ENCODE data around the gene SLC17A5. TPM values are rescaled to one million over a fixed set of nuclear protein-coding genes. Genes with fewer than 3 reads are reported as not detected.

The SLC17A5 gene
- total RNA-seq, 1 donor from 2014 or later: 13.7 TPM

DNA sequence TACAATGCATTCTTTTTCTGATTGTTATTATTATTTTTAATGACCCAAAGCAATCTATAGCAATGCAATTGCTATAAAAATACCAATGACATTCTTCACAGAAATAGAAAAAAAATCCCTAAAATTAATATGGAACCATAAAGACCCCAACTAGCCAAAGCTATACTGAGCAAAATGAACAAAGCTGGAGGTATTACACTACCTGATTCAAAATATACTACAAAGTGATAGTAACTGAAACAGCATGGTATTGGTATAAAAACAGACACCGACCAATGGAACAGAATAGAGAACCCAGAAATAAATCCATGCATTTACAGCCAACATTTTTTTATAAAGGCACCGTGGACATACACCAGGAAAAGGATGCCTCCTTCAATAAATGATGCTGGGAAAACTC is 72.5 kb downstream of the SLC17A5 start:
- H3K4me1 ChIP-seq: peaks cover 27% of the 10 kb centered on the region
- no peaks in the 10 kb centered on the region for H3K27me3 ChIP-seq
- H3F3A ChIP-seq (ENCODE audit: low read depth): peaks cover 33% of the 10 kb centered on the region
- DNase-seq (ENCODE audit: low spot score): no peak
- H3K4me3 Mint-ChIP-seq: no peak overlapping the region
- H3K36me3 Mint-ChIP-seq: no peaks in the 10 kb centered on the region
- H3K4me3 ChIP-seq: no peak overlapping the region
- H3K79me2 ChIP-seq (ENCODE audit: low read depth): no peaks in the 10 kb centered on the region
- H3K9me3 ChIP-seq (ENCODE audit: low read depth): no peaks in the 10 kb centered on the region
- no peak overlapping the region for H3K9ac ChIP-seq
- no peak overlapping the region for H2AFZ ChIP-seq (replicated peaks)
- peaks cover 51% of the 10 kb centered on the region for H3K4me1 Mint-ChIP-seq
- TF ChIP-seq EZH2phosphoT487 (IDR thresholded peaks at IDR 0.05): no peak
- TF ChIP-seq EZH2 (IDR thresholded peaks at IDR 0.05): no peak
- TF ChIP-seq, protein P1, sequence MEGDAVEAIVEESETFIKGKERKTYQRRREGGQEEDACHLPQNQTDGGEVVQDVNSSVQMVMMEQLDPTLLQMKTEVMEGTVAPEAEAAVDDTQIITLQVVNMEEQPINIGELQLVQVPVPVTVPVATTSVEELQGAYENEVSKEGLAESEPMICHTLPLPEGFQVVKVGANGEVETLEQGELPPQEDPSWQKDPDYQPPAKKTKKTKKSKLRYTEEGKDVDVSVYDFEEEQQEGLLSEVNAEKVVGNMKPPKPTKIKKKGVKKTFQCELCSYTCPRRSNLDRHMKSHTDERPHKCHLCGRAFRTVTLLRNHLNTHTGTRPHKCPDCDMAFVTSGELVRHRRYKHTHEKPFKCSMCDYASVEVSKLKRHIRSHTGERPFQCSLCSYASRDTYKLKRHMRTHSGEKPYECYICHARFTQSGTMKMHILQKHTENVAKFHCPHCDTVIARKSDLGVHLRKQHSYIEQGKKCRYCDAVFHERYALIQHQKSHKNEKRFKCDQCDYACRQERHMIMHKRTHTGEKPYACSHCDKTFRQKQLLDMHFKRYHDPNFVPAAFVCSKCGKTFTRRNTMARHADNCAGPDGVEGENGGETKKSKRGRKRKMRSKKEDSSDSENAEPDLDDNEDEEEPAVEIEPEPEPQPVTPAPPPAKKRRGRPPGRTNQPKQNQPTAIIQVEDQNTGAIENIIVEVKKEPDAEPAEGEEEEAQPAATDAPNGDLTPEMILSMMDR (IDR thresholded peaks at IDR 0.05): no peak
- H3K27ac ChIP-seq: peak overlapping the region; percentile 95
- no peaks in the 10 kb centered on the region for H4K20me1 ChIP-seq (ENCODE audit: low read depth)
- peak overlapping the region; percentile 100 for H3K27ac Mint-ChIP-seq
- H3K4me2 ChIP-seq: peak overlapping the region; percentile 72
- H3K9me3 Mint-ChIP-seq: peaks cover 7% of the 10 kb centered on the region
- peaks cover 9% of the 10 kb centered on the region for H3K27me3 Mint-ChIP-seq (ENCODE audit: insufficient read depth, low read depth)
- no peaks in the 10 kb centered on the region for H3K36me3 ChIP-seq

DNA sequence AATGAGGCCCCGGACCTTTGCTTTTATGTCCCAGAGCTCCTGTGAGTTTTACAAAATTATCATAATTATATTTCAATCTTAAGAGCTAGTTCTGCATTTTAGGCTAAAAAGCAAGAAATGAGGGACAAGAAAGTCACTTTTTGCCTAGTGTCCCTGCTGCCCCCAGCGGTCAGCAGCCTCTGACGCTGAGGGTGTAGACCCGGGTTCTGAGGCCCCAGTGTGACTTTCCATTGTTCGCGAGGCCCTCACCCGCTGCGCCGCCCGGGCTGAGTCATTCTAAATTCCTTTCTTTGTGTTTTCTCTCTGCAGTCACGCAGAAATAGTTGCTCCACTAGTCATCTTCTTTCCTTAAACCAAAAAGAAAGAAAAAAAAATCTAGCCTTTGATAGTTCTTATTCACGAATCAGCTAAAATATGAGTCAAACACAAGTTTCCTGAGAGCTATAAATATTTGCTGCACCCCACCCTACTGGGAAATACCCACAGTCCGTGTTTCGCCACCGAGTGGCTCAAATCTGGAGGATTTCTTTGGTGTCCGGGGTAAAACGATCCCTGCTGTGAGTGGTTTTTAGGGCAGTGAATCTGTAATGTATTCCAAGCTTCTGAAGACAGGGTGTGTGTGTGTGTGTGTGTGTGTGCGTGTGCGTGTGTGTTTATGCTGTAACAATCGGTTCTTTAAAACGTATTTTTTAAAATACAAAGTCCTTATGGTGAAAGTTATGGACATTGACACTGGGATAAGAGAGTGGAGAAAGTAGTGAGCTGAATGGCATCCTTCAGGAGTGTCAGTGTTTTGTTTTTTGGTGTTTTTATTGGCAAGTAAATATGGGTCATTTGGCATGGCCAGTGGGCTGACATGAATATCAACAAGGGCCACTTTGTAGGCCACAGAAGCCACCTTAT is 73.3 kb downstream of the SLC17A5 start:
- no peak overlapping the region for H3K9ac ChIP-seq
- Mint-ChIP-seq H3K9me3 (peaks cover 12% of the 10 kb centered on the region), H3K4me3 (peak overlapping the region; percentile 84), H3K36me3 (no peaks in the 10 kb centered on the region), H3K27me3 (ENCODE audit: insufficient read depth, low read depth) (peaks cover 12% of the 10 kb centered on the region), H3K4me1 (peaks cover 48% of the 10 kb centered on the region), H3K27ac (peak overlapping the region; percentile 100)
- H3K4me1 ChIP-seq: peaks cover 23% of the 10 kb centered on the region
- H3K27ac ChIP-seq: peak overlapping the region; percentile 95
- no peaks in the 10 kb centered on the region for H3K27me3 ChIP-seq
- no peaks in the 10 kb centered on the region for H3K9me3 ChIP-seq (ENCODE audit: low read depth)
- H3K79me2 ChIP-seq (ENCODE audit: low read depth): no peaks in the 10 kb centered on the region
- peak; percentile 94 for DNase-seq (ENCODE audit: low spot score)
- peak overlapping the region; percentile 30 for H2AFZ ChIP-seq (replicated peaks)
- H3K4me2 ChIP-seq: peak overlapping the region; percentile 72
- H3K36me3 ChIP-seq: no peaks in the 10 kb centered on the region
- peaks cover 28% of the 10 kb centered on the region for H3F3A ChIP-seq (ENCODE audit: low read depth)
- H3K4me3 ChIP-seq: peak overlapping the region; percentile 30
- H4K20me1 ChIP-seq (ENCODE audit: low read depth): no peaks in the 10 kb centered on the region
- TF ChIP-seq, protein P1 (IDR thresholded peaks at IDR 0.05): peak; percentile 74
- TF ChIP-seq EZH2 (IDR thresholded peaks at IDR 0.05): no peak

DNA sequence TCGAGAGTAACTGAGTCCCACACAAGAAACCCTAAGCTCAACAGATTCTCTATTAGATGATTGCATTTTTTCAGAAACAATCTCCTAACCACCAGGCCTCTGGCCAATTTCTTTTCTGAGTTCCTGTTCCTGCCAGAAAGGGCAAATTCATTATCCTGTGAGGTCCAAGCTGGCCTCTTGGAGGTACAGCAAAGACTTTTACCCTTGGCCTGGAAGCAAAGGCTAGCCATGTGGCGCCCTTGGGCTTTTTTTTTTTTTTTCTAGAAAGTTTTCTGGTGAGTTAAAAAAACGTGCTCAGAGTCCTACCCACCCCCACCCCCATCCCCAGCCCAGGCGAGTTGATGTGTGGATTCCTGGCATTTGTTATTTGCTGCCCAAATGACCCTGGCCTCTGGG is 73.9 kb downstream of the SLC17A5 start:
- Histone ChIP-seq H3K27ac (peak overlapping the region; percentile 95), H3K27me3 (no peaks in the 10 kb centered on the region), H3K4me1 (peaks cover 22% of the 10 kb centered on the region), H3K9me3 (ENCODE audit: low read depth) (no peaks in the 10 kb centered on the region), H2AFZ (replicated peaks) (no peak overlapping the region), H3F3A (ENCODE audit: low read depth) (peaks cover 24% of the 10 kb centered on the region), H3K4me2 (peak overlapping the region; percentile 72), H4K20me1 (ENCODE audit: low read depth) (no peaks in the 10 kb centered on the region), H3K9ac (no peak overlapping the region), H3K36me3 (no peaks in the 10 kb centered on the region), H3K79me2 (ENCODE audit: low read depth) (no peaks in the 10 kb centered on the region), H3K4me3 (peak overlapping the region; percentile 30)
- peaks cover 44% of the 10 kb centered on the region for H3K4me1 Mint-ChIP-seq
- H3K27ac Mint-ChIP-seq: peak overlapping the region; percentile 100
- H3K4me3 Mint-ChIP-seq: peak overlapping the region; percentile 84
- H3K9me3 Mint-ChIP-seq: peaks cover 12% of the 10 kb centered on the region
- no peaks in the 10 kb centered on the region for H3K36me3 Mint-ChIP-seq
- TF ChIP-seq EZH2 (IDR thresholded peaks at IDR 0.05): no peak
- TF ChIP-seq, protein P1 (IDR thresholded peaks at IDR 0.05): no peak
- no peak for TF ChIP-seq EZH2phosphoT487 (IDR thresholded peaks at IDR 0.05)
- DNase-seq (ENCODE audit: low spot score): no peak
- H3K27me3 Mint-ChIP-seq (ENCODE audit: insufficient read depth, low read depth): peaks cover 12% of the 10 kb centered on the region
